Stimulated activated naive B cell treated with anti-CD40 and anti-IgM and Interleukin-4, amounts not matched to agents 10 μg/mL and 1 μg/mL and 100 μg/mL, for 72 hours (primary cell): Measurements from ENCODE around the gene BIRC3.
A peak's percentile ranks its signal among the peaks of the same experiment; 100 is the strongest.
"Not testable (repeated sequence)": the region's sequence is repeated elsewhere in the genome, so short reads cannot be mapped to it uniquely, and the experiment has no call there.

ENCODE experiments used
- ATAC-seq, 2 donors: fragments of 150-1000 bp; cut with Tn5 transposase; replicated peaks; 2 replicates each; pipeline ENCODE4 v1.10.0; 2021; ENCODE audit warnings: moderate library complexity in 1 of 2
- DNase-seq: peaks from one replicate; pipeline ENCODE4 v3.0.0; 2021
- H3K27ac Mint-ChIP-seq: one replicate; pipeline ENCODE4 v1.8.0; 2022; ENCODE audit warnings: mild to moderate bottlenecking, mixed read lengths
- H3K27me3 Mint-ChIP-seq, 2 donors: one replicate each; pipeline ENCODE4 v1.8.0; 2022; ENCODE audit warnings: mixed read lengths in 2 of 2
- H3K36me3 Mint-ChIP-seq, 2 donors: one replicate each; pipeline ENCODE4 v1.8.0; 2022; ENCODE audit warnings: mixed read lengths in 2 of 2, mild to moderate bottlenecking in 1 of 2
- H3K4me1 Mint-ChIP-seq, 2 donors: one replicate each; pipeline ENCODE4 v1.8.0; 2022; ENCODE audit warnings: mixed read lengths in 2 of 2, mild to moderate bottlenecking in 1 of 2
- H3K4me3 Mint-ChIP-seq, 2 donors: one replicate each; pipeline ENCODE4 v1.8.0; 2022; ENCODE audit warnings: mild to moderate bottlenecking in 2 of 2, mixed read lengths in 2 of 2, moderate library complexity in 1 of 2
- H3K9me3 Mint-ChIP-seq, 2 donors: one replicate each; pipeline ENCODE4 v1.8.0; 2022; ENCODE audit warnings: mixed read lengths in 2 of 2, mild to moderate bottlenecking in 1 of 2

BIRC3 gene

DNA sequence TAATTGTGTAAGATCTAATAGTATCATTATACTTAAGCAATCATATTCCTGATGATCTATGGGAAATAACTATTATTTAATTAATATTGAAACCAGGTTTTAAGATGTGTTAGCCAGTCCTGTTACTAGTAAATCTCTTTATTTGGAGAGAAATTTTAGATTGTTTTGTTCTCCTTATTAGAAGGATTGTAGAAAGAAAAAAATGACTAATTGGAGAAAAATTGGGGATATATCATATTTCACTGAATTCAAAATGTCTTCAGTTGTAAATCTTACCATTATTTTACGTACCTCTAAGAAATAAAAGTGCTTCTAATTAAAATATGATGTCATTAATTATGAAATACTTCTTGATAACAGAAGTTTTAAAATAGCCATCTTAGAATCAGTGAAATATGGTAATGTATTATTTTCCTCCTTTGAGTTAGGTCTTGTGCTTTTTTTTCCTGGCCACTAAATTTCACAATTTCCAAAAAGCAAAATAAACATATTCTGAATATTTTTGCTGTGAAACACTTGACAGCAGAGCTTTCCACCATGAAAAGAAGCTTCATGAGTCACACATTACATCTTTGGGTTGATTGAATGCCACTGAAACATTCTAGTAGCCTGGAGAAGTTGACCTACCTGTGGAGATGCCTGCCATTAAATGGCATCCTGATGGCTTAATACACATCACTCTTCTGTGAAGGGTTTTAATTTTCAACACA is 6.4 kb downstream of the BIRC3 start:
- Mint-ChIP-seq H3K4me3 (no peak overlapping the region), H3K4me1 (peaks cover 23 to 43% of the 10 kb centered on the region in 2 donors), H3K27me3 (no peaks in the 10 kb centered on the region), H3K36me3 (peaks cover 48 to 56% of the 10 kb centered on the region in 2 donors), H3K27ac (no peak overlapping the region), H3K9me3 (no peaks in the 10 kb centered on the region)
- ATAC-seq (no peak), DNase-seq (no peak)

DNA sequence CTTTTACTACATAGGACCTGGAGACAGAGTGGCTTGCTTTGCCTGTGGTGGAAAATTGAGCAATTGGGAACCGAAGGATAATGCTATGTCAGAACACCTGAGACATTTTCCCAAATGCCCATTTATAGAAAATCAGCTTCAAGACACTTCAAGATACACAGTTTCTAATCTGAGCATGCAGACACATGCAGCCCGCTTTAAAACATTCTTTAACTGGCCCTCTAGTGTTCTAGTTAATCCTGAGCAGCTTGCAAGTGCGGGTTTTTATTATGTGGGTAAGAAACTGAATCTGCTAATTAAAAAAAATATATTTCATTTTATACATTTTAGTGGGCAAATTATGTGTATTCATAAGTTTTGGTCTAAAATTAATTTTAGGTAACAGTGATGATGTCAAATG is 7.8 kb downstream of the BIRC3 start:
- Mint-ChIP-seq H3K27me3 (no peaks in the 10 kb centered on the region), H3K9me3 (no peaks in the 10 kb centered on the region), H3K27ac (peak overlapping the region; percentile 9), H3K4me3 (peak overlapping the region in 1 of 2 donors; percentile 22), H3K4me1 (peaks cover 22 to 39% of the 10 kb centered on the region in 2 donors), H3K36me3 (peaks cover 40 to 50% of the 10 kb centered on the region in 2 donors)
- ATAC-seq (no peak), DNase-seq (no peak)

DNA sequence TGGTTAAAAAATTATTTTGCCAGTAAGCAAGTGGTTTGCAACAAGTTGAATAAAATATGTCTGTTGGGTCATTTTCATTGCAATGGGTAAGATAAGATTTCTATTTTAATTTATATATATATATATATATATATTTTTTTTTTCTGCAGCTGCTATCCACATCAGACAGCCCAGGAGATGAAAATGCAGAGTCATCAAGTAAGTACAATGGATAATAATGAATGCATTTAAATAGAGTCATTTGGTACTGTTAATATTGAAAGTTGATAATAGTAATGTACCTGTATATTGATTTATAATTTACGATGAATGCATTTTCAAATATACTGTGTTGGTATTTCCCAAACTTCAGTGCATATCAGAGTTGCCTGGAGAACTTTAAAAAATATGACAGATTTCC is 11.5 kb downstream of the BIRC3 start:
- Mint-ChIP-seq H3K27ac (no peak overlapping the region), H3K27me3 (no peaks in the 10 kb centered on the region), H3K36me3 (peaks cover 39 to 41% of the 10 kb centered on the region in 2 donors), H3K9me3 (no peaks in the 10 kb centered on the region), H3K4me1 (peaks cover 22 to 23% of the 10 kb centered on the region in 2 donors), H3K4me3 (no peak overlapping the region)
- ATAC-seq (no peak), DNase-seq (no peak)

DNA sequence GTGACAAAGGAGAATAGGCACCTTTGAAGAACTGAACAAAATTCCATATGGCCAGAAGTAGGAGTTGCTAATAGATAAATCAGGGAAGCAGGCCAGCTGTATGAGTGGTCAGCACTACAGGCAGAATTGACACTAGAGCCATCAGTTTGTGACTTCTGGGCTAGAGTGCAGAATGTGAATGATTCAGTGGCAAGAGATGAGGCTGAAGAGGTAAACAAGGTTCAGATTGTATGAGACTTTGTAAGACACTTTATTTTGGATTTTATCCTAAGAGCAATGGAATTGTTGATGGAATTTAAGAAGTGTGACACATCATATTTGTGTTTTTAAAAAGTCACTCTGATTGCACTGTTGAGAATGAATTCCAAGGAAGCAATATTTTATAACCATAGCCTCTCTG is 12.9 kb downstream of the BIRC3 start:
- DNase-seq (no peak), ATAC-seq (no peak)
- peak overlapping the region; percentile 6 for H3K27ac Mint-ChIP-seq
- peaks cover 15 to 20% of the 10 kb centered on the region in 2 donors for H3K4me1 Mint-ChIP-seq
- no peaks in the 10 kb centered on the region for H3K27me3 Mint-ChIP-seq
- H3K9me3 Mint-ChIP-seq: no peaks in the 10 kb centered on the region
- H3K4me3 Mint-ChIP-seq: no peak overlapping the region
- peaks cover 33 to 38% of the 10 kb centered on the region in 2 donors for H3K36me3 Mint-ChIP-seq

DNA sequence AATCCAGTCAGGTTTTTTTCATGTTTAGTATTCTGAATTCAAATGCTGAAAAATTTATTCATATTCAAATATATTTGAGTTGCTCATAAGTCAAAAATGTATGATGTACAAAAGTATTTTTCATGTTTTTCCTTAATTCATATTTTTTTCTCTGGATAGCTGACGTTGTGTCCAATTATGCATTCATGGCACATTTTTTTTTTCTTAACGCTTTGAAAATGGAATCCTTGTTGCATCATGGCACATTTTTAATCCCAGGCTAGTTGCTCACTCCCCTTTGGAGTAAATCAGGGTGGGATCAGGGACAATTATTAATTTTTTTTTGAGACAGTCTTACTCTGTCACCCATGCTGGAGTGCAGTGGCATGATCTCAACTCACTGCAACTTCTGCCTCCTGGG is 14.1 kb downstream of the BIRC3 start:
- peaks cover 32 to 35% of the 10 kb centered on the region in 2 donors for H3K36me3 Mint-ChIP-seq
- H3K27me3 Mint-ChIP-seq: no peaks in the 10 kb centered on the region
- peak overlapping the region; percentile 14 for H3K27ac Mint-ChIP-seq
- peaks cover 15 to 20% of the 10 kb centered on the region in 2 donors for H3K4me1 Mint-ChIP-seq
- no peak for ATAC-seq
- no peak for DNase-seq
- H3K9me3 Mint-ChIP-seq: no peaks in the 10 kb centered on the region
- H3K4me3 Mint-ChIP-seq: no peak overlapping the region

DNA sequence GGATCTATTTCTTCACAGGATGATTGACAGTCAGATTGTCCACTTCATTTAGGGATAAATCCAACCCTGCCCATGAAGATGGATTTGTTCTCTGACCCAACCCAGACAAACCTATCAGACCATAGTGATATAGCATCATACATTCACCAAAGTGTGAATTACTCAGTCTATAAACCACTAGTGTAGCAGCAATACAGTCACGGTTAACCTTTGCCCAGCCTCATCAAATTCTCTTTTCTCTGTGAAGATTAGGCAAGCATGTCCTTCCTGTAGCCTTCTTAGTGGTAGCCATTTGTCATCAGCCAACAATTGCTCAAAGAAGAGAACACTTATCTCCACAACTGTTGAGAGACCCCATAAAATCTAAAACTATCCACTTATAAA is 15.3 kb downstream of the BIRC3 start:
- ATAC-seq: peak; percentile 18 to 34
- Mint-ChIP-seq H3K4me3 (no peak overlapping the region), H3K36me3 (peaks cover 26 to 31% of the 10 kb centered on the region in 2 donors), H3K27ac (peak overlapping the region; percentile 32), H3K4me1 (peaks cover 15 to 17% of the 10 kb centered on the region in 2 donors), H3K9me3 (no peaks in the 10 kb centered on the region), H3K27me3 (no peaks in the 10 kb centered on the region)
- no peak for DNase-seq

DNA sequence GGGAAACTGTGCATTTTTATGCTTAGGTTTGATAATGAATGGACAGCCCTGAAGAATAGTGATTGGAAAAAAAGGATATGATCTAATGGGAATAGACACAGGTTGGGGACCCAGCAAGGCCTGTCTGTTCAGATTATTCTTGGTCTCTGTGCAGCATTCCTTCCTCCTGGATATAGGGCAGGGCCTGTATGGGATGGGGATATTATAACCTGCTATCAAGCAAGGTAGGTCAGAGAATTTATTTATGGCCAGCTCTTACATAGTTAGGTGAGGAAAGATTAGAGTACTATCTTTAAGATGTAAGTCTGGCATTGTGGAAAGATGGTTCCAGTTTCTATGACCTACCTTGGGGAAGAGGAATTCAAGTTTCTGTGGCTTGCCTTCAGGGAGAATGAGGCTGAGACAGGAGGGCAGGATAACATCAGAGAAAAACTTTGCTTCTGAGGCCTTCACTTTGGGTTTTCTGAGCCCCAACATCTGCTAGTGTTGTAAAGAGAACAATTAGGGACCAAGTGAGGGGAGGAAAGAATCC is 21.3 kb downstream of the BIRC3 start:
- Mint-ChIP-seq H3K27ac (peak overlapping the region; percentile 72), H3K9me3 (no peaks in the 10 kb centered on the region), H3K4me1 (peaks cover 18 to 29% of the 10 kb centered on the region in 2 donors), H3K36me3 (peaks cover 9 to 29% of the 10 kb centered on the region in 2 donors), H3K27me3 (no peaks in the 10 kb centered on the region), H3K4me3 (no peak overlapping the region)
- peak in 1 of 2 donors; percentile 7 for ATAC-seq
- DNase-seq: no peak

DNA sequence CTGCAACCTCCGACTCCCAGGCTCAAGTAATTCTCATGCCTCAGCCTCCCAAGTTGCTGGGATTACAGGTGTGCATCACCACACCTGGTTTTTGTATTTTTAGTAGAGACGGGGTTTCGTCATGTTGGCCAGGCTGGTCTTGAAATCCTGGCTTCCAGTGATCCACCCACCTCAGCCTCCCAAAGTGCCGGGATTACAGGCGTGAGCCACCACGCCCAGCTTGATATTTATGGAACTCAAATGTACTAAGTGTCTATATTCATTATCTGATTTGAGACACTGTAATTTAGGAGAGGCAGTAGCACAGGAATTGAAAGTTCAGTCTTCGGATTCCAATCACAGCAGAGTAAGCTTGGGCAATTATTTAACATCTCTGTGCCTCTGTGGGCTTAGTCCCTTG is 24.0 kb downstream of the BIRC3 start:
- not testable (repeated sequence) for H3K27me3 Mint-ChIP-seq, H3K4me3 Mint-ChIP-seq, H3K9me3 Mint-ChIP-seq, DNase-seq
- ATAC-seq: peak; percentile 17 to 25
- Mint-ChIP-seq H3K36me3 (peaks cover 6 to 25% of the 10 kb centered on the region in 2 donors), H3K4me1 (peaks cover 25 to 33% of the 10 kb centered on the region in 2 donors), H3K27ac (peak overlapping the region; percentile 66)

DNA sequence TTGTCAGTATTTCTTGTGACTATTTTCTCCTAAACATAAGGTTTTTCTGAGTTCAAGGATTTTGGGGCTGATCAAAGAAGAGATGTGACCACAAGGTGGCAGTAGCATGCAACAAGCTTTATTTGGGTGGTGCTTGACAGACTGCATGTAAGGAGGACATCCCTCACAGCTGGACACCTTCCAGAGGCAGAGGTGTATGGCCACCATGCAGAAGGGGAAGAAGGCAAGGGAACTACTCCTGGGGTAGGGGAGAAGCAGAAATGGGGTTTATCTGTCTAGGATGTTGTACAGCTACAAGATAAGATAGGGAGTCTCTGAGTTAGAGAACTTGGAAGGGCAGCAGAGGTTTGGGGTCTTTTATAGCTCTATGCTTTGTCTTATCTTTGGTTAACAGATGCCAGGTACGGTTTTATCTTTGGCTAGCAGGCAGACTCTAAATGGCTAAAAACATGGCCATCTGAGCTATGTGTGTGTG is 24.6 kb downstream of the BIRC3 start:
- Mint-ChIP-seq H3K27me3 (no peaks in the 10 kb centered on the region), H3K4me1 (peaks cover 30 to 33% of the 10 kb centered on the region in 2 donors), H3K9me3 (no peaks in the 10 kb centered on the region), H3K4me3 (no peak overlapping the region), H3K27ac (peak overlapping the region; percentile 80), H3K36me3 (peaks cover 6 to 25% of the 10 kb centered on the region in 2 donors)
- DNase-seq (peak; percentile 64), ATAC-seq (peak; percentile 45 to 65)

DNA sequence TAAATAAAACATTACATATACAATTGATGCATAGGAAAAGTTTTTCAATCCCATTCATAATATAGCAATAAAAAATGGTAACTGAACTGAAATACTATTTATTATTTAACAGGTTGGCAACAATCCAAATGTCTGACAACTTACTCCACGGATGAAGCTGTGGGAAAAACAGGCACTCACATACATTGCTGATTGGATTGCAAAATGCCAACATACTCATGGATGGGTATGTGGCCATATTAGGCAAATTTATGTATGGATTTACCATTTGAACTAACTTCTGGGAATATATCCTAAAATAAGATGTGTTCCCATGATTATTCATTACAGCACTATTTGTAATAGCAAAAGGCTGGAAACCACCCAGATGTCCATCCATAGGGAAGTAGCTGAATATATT is 26.5 kb downstream of the BIRC3 start:
- no peaks in the 10 kb centered on the region for H3K9me3 Mint-ChIP-seq
- peaks cover 27 to 28% of the 10 kb centered on the region in 2 donors for H3K4me1 Mint-ChIP-seq
- no peak for DNase-seq
- no peak overlapping the region for H3K4me3 Mint-ChIP-seq
- ATAC-seq: no peak
- H3K36me3 Mint-ChIP-seq: peaks cover 0 to 22% of the 10 kb centered on the region in 2 donors
- H3K27me3 Mint-ChIP-seq: no peaks in the 10 kb centered on the region
- no peak overlapping the region for H3K27ac Mint-ChIP-seq

DNA sequence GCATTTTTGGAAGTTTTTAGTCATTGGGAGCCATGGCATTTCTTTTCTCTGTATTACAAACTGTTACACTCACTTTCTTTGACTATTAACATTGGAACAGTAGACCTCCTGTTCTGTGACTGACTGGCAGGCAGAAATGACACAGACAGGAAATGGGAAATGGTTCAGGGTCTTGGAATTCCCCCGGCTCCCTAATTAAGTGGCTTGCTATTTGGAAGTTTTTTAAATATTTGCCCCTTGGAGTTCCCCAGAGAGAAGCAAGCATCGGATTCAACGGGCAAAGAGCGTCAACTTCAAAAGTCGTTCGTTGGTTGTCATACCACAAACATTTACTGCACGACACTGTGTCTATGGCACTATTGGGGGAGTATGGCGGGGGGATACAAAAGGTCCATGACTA is 28.6 kb downstream of the BIRC3 start:
- H3K36me3 Mint-ChIP-seq: peaks cover 2 to 27% of the 10 kb centered on the region in 2 donors
- H3K9me3 Mint-ChIP-seq: no peaks in the 10 kb centered on the region
- DNase-seq (peak; percentile 26), ATAC-seq (no peak)
- peak overlapping the region; percentile 99 for H3K27ac Mint-ChIP-seq
- H3K4me3 Mint-ChIP-seq: peak overlapping the region; percentile 94 to 95
- no peaks in the 10 kb centered on the region for H3K27me3 Mint-ChIP-seq
- peaks cover 23 to 41% of the 10 kb centered on the region in 2 donors for H3K4me1 Mint-ChIP-seq

DNA sequence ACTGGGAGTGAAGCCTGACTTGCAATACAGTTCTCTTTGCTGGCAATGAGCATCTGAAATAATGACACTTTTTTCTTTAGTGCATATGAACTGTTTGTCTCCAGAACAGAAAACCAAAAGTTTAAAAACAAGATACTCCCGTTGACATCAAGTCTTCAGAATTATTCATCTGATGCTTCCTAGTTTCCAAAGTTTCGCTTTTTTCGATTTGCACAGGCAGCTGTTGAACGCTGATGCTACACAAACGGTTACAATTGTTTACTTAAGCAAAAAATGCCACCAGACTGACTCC is 29.1 kb downstream of the BIRC3 start:
- Mint-ChIP-seq H3K4me3 (peak overlapping the region; percentile 94 to 95), H3K36me3 (peaks cover 5 to 30% of the 10 kb centered on the region in 2 donors), H3K9me3 (no peaks in the 10 kb centered on the region), H3K4me1 (peaks cover 22 to 41% of the 10 kb centered on the region in 2 donors), H3K27ac (peak overlapping the region; percentile 99), H3K27me3 (no peaks in the 10 kb centered on the region)
- ATAC-seq (no peak), DNase-seq (no peak)

DNA sequence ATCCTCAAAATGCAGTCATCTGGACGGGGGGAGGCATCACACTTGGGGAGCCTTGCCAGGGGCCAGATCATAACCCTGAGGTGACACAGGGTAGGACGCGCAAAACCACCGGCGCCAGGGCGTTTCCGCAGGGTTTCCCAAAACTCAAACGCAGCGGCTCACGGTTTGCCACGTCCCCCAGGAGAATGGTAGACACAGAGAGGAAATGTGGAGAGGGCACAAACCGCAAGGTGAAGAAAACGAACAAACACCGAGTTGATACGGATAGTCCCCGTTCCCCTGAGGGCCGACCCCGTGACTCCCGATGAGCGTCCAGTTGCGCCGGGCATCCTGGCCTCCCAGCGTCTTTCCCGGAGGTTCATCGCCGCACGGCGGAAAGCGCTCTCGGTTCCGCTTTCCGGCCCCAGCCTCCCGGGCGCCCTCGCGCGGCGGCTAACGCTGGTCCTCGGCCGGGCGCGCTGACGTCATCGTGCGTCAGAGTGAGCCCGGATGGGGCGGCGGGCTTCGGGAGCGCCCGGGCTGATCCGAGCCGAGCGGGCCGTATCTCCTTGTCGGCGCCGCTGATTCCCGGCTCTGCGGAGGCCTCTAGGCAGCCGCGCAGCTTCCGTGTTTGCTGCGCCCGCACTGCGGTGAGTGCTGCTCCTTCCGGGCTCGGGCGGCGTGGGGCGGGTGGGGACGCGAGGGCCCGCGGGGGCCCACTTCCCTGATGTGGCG is 29.6 kb downstream of the BIRC3 start, which contains the start of gene BIRC2:
BIRC2 (plus strand) TSS at position 467 of the 714 bp plus-strand sequence. CDS start 2,641 bp downstream, outside the sequence.
- H3K27me3 Mint-ChIP-seq: no peaks in the 10 kb centered on the region
- H3K4me3 Mint-ChIP-seq: peak within 1 kb of the TSS; percentile 94 to 95
- peaks cover 22 to 38% of the 10 kb centered on the region in 2 donors for H3K4me1 Mint-ChIP-seq
- H3K27ac Mint-ChIP-seq: peak within 1 kb of the TSS; percentile 99
- peak; percentile 93 for DNase-seq
- H3K36me3 Mint-ChIP-seq: peaks cover 7 to 33% of the 10 kb centered on the region in 2 donors
- H3K9me3 Mint-ChIP-seq: no peaks in the 10 kb centered on the region
- ATAC-seq: peak; percentile 88 to 95

DNA sequence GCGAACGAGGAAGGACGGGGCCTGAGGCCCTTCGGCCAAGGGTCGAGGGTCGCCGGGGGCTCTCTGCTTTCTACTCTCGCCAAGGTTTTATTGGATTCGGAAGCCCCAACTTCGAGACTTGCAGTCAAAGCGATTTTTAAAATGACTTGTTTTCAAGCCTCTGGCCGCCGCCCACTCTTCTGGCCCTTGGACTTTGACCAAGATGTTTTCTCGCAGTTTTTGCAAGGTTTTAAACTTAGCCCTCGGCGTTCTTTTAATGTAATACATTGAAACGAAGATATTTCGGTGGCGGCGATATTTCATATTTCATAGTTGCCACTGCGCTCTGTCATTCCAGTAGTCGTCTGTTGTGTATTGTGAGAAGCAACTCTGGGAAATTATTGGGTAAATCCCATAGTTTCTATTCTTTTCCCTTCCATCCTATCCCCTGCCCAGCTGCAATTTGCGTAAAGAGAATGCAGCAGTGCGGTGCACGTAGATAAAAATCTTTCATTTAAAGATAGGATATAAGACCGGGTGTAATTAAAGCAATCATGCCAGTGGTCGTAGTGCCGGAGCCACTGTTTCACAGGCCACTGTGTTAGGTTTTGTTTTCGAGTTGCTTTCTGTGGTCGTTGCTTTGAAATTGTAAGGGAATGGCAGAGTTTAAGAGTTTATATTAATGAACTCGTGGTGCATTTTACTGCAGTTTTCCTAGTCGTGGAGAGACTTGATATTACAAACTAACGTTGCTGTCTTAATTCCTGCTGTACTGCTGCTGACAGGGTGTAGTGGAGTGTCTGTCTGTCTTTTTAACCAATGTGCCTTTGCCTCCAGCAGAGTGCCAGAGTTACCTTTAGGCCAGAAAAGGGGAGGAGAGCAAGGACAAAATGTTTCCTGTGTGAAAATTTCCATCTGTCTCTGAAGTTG is 30.4 kb downstream of the BIRC3 start:
- H3K27ac Mint-ChIP-seq: peak overlapping the region; percentile 99
- peak; percentile 3 to 8 for ATAC-seq
- no peak for DNase-seq
- peaks cover 20 to 35% of the 10 kb centered on the region in 2 donors for H3K4me1 Mint-ChIP-seq
- no peaks in the 10 kb centered on the region for H3K9me3 Mint-ChIP-seq
- peaks cover 14 to 37% of the 10 kb centered on the region in 2 donors for H3K36me3 Mint-ChIP-seq
- peak overlapping the region; percentile 94 to 95 for H3K4me3 Mint-ChIP-seq
- no peaks in the 10 kb centered on the region for H3K27me3 Mint-ChIP-seq
